HG03103 (cell line): ENCODE results near the gene HSF5.
"Not testable (repeated sequence)": the region's sequence is repeated elsewhere in the genome, so short reads cannot be mapped to it uniquely, and the experiment has no call there.

Source experiments
- ATAC-seq: cut with Tn5 transposase; IDR thresholded peaks from one replicate; pipeline ENCODE4 v1.9.1; 2021; ENCODE audit warnings: low read depth; ENCODE audit not compliant: unreplicated experiment

The HSF5 gene

DNA sequence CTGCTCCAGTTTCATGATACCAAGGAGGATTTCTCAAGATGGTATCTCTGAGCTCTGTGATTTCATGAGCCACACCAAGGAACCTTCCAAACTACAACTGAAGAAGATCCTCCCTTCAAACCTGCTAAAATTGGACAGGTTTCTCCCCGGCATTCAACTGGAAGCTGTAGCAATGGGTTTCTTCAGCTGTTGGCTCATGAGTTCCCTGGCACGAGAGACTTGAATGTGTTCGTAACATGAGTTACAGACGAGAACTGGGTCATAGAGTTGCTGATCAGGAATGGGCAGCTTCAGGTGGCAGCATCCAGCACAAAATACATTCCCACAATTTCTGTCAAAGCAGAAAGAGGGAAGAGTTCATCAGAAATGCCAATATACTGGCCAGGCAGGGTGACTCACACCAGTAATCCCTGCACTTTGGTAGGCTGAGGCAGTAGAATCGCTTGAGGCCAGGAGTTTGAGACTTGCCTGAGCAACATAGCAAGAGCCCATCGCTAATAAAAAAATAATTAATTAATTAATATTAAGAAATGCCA, 3.4 kb upstream of the HSF5 start:
- ATAC-seq, result no peak

DNA sequence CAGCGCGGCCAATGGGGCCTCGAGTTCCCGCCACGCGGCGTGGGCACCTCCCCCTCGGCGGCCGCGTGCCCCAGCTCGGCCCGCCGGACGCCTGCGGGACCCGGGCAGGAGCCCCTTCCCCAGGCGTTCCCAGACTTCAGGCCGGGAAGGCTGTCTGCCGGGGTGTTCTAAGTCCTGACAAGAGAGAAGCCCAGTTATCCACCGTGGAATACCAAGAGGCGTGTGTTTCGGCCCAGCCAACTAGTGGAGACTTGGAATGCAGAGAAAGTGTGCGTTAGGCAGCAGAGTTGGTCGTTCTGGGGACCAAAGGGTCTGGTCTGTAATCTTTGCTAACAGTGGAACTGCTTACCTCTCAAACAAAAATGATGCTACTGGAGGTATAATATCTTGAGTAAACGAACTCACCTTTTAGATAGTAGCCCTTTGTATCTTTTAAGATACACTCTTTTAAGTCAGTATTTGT, 251 bp upstream of the HSF5 start:
- no peak for ATAC-seq

DNA sequence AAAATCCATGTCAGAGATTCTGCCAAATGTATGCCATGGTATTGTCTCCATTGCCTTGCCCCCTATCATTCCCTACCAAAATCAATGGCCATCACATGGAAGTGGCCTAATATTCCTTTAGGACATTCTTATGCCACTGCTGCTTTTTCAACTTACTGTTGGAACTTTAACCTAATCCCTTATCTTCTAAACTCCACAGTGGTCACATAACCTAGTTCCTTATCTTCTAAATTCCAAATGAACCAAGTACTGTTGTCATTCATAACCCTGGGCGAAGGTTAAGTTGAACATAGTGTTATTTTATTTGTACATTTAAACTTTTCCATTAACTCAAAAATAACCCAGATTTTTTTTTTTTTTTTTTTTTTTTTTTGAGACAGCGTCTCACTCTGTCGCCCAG, 3.6 kb downstream of the HSF5 start:
- no peak for ATAC-seq

DNA sequence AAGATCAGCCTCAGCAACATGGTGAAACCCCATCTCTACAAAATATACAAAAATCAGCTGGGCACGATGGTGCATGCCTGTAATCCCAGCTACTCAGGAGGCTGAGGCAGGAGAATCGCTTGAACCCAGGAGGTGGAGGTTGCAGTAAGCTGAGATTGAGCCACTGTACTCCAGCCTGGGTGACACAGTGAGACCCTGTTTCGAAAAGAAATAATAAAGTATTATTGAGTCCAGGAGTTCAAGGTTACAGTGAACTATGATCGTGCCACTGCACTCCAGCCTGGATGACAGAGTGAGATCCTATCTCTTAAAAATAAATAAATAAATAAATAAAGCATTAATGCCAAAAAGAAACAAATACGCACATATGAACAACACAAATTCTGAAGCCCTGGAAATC, 6.4 kb downstream of the HSF5 start:
- not testable (repeated sequence) for ATAC-seq

DNA sequence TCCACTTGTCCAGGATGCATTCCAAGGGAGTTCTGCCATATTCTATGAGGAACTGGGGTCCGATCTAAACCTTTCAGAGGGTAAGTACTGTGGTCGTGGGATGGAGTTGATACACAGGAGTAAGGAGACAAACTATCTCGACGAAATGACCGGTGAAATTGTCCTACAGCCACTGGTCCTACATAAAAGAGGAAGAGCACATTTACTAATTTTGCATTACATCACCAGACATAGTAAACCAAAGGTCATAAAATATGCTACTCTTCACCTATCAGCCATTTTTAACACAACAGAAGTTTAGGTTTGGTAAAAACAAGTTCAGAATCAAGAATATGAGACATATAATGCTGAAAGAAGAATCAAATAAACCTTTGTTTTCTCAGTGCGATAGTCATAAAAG, 8.1 kb downstream of the HSF5 start:
- no peak for ATAC-seq

DNA sequence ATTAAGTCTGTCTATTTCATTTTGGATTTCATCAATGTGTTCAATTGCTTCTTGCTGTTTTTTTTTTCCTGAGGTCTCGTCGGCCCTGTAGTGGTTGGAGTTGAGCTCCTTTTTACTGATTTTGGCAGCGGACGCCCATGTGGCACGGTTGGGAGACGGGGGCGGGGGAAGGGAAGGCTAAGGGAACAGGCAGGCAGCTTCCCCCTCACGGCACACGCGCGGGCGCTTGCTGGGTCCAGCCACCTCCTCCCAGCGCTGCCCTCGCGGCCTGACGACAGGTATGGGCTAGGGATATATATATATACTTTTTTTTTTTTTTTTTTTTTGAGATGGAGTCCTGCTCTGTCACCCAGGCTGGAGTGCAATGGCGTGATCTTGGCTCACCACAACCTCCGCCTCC, 11.4 kb downstream of the HSF5 start:
- ATAC-seq, result no peak

DNA sequence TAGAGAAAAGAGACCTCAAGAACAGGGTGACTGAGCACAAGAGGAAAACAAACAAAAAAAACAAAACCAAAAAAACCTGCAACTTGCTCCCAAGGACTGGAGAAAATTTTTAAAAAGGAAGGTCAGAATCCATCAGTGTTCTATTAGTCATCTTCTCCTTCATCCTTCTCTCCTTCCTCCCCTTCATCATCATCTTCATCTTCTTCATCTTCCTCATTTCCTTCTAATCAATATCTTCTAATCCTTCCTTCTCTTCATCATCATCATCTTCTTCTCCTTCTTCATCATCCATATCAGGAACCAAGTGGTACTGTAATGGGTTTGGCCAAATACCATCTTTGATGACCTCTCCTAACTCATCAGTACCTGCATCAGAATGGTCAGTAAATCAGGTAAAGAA, 12.2 kb downstream of the HSF5 start:
- no peak for ATAC-seq

DNA sequence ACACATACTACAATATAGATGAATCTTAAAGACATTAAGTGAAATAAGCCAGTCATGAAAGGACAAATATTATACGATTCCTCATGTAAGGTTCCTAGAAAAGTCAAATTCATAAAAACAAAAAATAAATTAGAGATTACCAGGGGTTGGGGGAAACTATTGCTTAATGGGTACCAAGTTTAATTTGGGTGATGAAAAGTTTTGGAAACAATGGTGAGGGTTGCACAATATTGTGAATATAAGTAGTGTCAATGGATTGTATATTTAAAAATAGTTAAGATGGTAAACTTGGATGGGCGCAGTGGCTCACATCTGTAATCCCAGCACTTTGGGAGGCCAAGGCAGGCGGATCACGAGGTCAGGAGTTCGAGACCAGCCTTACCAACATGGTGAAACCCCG, 17.9 kb downstream of the HSF5 start:
- no peak for ATAC-seq

DNA sequence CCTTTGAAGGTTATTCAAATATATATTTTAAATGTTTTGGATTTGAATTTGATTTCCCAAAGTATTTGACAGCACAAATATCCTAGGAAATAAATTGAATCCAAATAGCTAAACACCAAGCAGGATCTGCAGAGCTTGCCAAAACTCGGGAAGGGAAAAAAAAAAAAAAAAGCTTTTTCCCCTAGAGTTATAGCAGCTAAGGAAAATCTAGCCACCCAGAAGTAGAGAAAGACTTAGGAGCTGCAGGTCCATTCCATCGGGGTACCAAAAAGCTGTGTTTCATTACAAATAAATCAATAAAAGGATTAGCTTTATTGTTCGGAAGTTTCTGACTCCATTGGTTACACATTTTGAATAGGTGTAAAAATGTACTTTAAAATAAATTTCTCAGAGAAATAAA, 19.3 kb downstream of the HSF5 start:
- ATAC-seq, result no peak

DNA sequence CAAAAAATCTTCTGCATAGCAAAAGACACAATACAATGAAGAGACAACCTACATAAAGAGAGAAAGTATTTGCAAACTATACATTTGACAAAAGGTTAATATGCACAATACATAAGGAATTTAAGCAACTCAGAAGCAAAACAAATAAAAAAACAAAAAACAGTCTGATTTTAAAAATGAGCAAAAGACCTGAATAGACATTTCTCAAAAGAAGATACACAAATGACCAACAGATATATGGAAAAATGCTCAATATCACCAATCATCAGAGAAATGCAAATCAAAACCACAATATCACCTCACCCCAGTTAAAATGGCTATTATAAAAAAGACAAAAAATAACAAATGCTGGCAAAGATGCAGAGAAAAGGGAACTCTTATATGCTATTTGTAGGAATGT, 32.7 kb downstream of the HSF5 start:
- no peak for ATAC-seq

DNA sequence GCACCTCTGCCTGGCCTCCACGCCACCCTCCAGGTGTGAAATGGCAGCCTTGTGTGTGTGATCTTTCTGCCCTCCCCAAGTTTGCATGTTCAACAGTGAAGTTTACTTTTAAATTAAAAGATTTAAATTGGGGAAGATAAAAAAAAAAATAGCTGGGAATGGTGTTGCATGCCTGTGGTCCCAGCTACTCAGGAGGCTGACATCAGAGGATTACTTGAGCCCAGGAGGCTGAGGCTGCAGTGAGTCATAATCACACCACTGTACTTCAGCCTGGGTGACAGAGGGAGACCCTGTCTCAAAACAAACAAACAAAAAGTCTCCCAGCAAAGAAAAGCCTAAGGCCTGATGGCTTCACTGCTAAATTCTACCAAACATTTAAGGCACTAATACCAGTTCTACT, 35.5 kb downstream of the HSF5 start:
- no peak for ATAC-seq

DNA sequence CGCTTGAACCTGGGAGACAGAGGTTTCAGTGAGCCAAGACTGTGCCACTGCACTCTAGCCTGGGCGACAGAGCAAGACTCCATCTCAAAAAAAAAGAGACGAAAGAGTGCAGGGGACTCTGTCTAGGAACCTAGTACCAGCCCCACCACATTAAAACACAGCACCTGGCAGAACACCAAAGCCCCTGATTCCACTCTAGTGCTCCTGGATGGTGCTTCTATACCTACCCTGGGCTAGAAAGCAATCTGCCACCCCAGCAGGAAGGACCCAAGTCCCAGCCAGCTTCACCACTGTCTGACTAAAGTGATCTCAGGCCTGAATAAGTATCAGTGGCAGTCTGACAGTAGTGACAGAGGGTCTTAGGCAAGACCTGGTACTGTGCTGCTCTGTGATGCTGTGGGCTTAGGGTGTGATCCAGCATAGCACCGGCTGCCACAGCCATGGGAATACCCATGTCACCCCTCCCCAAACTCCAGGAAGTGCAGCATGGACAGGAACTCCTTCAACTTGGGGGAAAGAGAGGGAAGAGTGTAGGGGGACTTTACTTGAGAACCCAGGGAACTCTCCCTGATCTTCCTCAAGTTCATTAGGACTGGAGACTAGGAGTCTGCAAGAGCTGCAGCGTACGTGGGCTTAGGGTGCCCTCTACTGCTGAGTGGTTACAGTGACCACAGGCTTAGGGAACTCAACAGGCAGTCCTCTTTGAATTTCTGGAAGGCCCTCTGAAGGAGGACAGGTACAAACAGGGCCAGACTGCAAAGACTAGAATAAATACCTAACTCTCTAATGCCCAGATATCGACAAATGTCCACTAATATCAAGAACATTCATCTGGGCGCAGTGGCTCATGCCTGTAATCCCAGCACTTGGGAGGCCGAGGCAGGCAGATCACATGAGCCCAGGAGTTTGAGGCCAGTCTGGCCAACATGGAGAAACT, 40.9 kb downstream of the HSF5 start:
- no peak for ATAC-seq

DNA sequence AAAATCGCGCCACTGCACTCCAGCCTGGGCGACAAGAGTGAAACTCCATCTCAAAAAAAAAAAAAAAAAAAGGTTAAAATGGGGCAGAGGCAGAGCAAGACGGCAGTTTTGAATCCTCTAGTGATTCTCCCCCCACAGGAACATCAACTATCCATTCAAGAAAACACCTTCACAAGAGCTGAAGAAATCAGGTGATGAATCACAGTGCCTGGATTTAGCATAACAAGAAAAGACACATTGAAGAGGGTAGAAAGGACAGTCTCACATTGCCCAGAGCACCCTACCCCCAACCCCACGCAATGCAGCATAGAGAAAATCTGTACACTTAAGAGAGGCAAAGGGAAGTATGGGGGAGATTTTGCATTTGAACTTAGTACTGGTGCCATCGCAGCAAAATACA, 42.1 kb downstream of the HSF5 start:
- ATAC-seq, result no peak

DNA sequence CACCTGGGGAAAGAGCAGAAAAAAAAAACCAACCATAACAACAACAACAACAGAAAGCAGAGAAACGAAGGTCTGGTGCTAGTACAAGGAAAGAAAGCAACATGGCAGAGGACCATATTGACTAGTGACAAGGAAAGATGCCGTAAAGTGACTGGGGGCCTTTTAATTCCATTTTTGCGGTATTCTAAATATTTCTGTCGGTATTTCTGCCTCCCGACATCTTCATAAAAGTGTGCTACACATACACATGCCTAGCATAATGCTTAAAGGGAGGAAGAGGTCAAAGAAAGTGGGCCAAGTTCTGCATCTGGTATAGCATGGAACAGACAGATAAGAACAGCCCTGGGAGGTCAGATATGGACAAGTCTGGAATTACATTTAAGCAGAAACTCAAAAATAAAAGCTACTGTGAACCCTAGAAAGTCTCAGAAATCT, 51.4 kb downstream of the HSF5 start:
- ATAC-seq, result no peak

DNA sequence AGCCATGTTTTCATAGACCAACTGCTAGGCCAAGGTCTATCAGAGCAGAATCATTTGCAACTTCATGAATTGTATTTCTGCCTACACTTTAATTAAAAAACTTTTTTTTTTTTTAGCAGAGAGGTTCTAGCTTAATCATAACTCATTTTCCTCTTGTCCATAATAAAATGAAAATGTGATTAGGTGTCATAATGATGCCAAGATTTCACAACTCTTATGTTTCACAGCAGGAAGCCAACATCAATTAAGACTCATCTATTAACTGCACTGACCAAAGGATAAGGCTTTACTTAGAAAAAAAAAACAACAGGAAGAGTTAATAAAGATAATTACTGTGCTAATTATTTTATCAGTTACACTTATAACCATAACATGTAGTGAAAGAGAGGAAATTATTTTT, 52.0 kb downstream of the HSF5 start:
- ATAC-seq, result no peak

DNA sequence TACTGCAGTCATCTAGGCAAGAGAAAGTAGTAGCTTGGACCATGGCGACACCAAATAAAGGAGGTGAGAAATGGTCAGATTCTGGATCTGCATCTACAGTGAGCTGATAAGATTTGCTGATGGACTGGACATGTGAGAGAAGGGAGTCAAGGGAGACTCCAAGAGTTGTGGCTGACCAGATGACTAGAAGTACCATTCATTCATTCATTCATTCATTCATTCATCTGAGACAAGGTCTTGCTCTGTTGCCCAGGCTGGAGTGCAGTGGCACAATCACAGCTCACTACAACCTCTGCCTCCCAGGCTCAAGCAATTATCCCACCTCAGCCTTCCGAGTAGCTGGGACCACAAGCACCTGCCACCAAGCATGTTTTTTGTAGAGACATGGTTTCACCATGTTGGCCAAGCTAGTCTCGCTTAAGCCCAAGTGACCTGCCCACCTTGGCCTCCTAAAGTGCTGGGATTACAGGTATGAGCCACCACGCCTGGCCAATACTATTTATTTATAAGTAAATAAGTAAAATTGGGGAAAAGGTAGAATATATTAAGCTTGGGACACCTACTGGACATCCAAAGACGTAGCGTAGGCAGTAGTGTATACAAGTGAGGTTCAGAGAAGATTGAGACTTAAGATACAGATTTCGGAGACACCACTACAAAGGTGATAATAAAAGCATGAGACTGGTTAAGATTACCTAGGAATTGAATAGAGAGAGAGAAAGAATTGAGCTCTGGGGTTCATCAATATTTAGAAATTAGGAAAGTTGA, 55.2 kb downstream of the HSF5 start:
- no peak for ATAC-seq

DNA sequence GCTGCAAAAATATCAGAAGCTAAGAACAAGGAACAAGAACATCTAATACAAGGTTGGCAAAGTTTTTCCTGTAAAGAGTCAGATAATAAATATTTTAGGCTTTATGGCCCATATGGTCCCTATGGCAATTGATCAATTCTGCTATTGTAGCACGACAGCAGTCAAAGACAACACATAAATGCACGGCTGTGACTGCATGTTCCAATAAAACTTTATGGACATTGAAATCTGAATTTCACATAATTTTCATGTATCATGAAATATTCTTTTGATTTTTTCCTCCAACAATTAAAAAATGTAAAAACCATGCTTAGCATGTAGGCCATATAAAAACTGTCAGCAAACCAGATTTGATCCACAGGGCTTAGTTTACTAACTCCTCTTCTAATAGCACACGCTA, 60.4 kb downstream of the HSF5 start:
- ATAC-seq, result no peak

DNA sequence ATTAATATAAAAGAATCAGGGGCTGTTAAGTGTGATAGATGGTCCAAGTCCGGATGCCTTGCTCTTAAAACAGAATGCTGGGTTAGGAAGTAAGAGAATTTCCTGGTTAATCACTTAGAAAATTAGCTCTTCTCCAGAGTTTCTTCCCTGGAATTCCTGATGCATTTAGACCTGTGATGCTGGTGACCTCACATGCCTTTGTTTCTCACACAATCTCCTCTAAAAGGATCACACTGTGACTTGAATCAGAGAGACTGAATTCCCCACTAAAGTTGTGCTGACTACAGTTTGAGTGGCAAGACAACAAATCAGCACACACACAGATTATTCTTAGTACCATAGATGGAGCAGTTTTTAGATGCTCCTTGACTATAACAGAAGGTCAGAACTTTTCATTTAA, 66.5 kb downstream of the HSF5 start:
- no peak for ATAC-seq

DNA sequence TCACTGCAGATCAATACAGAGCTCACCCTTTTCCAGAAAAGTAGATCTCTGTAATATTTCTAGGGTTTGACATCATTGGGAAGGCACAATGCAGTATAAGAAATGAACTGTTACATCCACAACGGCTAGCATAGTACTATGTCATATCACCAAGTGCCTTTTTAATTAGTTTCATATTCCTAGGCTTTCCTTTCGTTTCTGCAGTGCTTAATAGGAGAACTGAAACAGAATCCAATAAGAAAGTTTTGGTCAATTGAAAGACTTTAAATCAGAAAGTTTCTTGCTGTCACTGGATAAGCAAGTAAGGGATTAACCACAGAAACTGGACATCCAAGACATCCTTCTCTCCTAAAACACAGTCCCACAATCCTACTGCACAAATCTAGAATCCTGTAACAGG, 67.4 kb downstream of the HSF5 start:
- no peak for ATAC-seq

DNA sequence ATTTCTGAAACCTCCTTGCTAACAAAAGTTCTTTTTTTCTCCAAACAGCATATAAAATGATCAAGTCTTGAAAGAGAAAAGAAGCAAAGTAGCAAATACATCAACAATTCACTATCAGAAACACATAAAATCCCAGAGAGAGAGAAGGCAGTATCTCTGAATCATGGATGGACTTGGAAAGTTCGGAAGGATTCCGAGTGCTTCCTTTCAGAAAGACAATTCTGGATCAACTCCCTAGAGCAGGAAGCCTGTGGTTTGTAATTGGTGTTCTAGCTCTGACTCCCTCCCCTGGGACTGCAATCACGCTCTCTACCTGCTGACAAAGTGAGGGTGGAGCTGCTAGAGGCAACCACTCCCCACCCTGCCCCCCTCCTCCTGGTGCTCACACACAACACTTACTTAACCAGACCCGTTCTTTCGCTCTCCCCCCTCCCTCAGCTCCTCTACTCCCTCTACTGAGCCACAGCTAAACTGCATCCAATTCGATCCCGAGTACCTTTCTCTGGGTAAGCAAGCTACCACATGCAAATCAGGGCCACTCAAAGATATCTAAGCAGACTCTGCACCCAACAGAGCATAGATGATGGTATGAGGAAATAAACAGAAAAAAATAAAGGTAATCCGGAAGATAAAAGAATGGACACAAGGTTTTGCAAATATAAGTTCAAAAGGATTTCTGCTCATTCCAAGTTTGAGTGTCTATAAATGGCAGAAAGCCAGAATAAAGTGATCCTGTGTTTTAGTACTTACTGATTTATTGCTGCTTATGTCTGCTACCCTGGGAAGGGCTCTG, 70.7 kb downstream of the HSF5 start, which contains the start of gene RNF43:
TSS of gene RNF43 (minus strand) at position 235 of the 793 bp plus-strand sequence. CDS start 1,957 bp downstream, outside the sequence.
- peak; percentile 96 for ATAC-seq

DNA sequence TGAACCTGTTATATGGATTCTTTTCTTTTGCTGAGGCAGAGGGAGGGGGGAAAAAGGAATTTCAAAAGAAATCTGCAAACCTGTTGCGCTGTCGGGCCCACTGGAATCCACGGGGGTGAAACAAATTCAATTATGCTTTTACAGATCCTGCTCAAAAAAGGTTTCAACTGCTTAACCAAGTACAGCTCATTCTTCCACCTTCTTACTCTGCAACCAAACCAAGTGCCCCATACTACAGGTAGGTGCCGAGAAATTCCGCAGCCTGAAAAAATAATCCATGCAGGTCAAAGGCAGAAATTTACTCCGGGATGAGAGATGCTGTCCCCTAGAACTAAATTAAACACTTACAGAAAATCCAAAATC, 71.3 kb downstream of the HSF5 start:
- ATAC-seq, result no peak
